Mucosa of gallbladder (tissue), 1 donor: ENCODE data around the gene UPK3A. TPM values are rescaled to one million over a fixed set of nuclear protein-coding genes. Genes with fewer than 3 reads are reported as not detected.
"Not testable (repeated sequence)": the region's sequence is repeated elsewhere in the genome, so short reads cannot be mapped to it uniquely, and the experiment has no call there.

Experiments
- DNase-seq: peaks from one replicate; pipeline ENCODE4 v3.0.0-alpha.2; 2020; ENCODE audit warnings: low spot score
- total RNA-seq: library from RNA; stranded (reverse); gene quantifications from one replicate; pipeline ENCODE4 v1.2.1, GENCODE V29; 2021
- donor health status: DM: no; HTN: no; CAD: no.

The UPK3A gene
- total RNA-seq, 1 donor from 2014 or later, result 0.40 TPM

DNA sequence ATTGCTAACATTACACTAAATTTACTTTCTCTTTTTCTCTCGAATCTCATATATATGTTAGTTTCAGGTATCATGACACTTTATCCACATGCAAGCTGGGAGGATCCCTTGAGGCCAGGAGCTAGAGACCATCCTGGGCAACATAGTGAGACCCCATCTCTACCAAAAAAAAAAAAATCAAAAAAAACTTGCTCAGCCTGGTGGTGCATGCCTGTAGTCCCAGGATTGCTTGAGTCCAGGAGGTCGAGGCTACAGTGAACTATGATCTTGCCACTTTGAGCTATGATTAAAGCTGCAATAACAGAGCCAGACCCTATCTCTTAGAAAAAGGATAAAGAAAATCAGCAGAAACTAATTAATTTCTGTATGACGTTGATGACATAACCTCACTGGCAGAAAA lies 3.7 kb upstream of the UPK3A start:
- no peak for DNase-seq

DNA sequence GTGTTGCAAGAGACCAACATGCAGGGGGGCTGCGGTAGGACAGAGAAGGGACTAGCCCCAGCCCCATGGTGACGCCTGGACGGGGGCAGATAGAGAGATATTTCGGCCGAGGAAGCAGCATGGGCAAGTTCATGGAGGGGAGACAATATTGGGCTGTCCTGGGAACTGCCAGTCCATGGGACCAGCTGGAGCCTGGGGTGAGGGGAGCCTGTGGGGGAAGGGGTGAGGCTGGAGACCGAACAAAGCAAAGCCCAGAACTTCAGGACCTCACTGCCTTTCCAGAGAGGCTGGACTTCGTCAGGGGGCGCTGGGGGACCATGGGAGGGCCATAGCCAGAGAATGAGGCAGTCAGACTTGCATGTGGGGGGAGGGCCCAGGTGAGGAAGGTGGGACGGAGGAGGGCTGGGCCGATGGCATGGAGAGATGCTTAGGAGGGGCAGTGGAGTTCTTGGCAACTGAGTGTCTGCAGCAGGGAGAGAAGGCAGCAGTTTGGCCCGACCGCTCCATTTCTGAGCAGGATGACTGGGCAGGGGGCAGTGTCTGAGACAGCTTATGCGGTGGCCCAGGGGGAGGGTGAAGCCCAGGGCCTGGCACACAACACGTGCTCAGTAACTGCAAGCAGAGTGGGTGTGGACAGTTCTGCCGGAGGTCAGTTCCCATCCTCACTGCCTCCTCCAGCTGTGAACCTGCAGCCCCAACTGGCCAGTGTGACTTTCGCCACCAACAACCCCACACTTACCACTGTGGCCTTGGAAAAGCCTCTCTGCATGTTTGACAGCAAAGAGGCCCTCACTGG lies 712 bp downstream of the UPK3A start:
- DNase-seq, result no peak

DNA sequence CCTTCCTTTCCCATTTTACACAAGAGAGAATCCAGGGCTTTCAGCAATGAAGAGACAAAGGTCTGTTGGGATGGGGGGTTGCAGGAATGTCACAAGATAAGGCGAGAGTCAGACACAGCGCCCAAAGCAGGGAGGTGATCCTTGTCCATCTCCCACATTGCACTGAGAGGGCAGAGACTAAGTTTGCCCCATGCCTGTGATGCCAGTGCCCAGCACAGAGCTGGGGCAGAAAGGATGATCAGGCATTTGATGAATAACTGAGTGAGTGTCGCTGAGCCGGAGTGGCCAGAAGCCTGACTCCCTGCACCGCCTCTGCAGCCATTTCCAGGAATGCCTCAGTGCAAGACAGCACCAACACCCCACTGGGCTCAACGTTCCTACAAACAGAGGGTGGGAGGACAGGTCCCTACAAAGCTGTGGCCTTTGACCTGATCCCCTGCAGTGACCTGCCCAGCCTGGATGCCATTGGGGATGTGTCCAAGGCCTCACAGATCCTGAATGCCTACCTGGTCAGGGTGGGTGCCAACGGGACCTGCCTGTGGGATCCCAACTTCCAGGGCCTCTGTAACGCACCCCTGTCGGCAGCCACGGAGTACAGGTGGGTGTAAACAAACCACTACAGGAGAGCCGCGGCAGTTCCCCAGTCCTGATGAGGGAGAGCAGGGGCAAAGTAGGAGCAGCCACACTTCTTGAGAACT lies 2.3 kb downstream of the UPK3A start:
- no peak for DNase-seq

DNA sequence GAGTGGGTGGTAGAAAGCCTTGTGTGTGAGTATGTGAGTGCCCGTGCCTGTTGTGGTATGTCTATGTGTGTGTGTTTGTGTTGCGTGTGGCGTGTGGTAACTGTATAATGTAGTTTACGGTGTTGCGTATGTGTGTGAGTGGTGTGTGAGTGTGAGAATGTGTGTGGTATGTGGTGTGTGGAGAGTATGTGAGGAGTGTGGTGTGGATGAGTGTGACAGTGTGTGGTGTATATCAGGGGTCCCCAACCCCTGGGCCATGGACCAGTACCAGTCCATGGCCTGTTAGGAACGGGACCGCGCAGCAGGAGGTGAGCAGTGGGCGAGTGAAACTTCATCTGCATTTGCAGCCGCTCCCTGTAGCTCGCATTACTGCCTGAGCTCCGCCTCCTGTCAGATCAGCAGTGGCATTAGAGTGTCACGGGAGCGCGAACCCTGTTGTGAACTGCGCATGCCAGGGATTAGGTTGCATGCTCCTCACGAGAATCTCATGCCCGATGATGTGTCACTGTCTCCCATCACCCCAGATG lies 5.7 kb downstream of the UPK3A start:
- DNase-seq, result peak; percentile 43

DNA sequence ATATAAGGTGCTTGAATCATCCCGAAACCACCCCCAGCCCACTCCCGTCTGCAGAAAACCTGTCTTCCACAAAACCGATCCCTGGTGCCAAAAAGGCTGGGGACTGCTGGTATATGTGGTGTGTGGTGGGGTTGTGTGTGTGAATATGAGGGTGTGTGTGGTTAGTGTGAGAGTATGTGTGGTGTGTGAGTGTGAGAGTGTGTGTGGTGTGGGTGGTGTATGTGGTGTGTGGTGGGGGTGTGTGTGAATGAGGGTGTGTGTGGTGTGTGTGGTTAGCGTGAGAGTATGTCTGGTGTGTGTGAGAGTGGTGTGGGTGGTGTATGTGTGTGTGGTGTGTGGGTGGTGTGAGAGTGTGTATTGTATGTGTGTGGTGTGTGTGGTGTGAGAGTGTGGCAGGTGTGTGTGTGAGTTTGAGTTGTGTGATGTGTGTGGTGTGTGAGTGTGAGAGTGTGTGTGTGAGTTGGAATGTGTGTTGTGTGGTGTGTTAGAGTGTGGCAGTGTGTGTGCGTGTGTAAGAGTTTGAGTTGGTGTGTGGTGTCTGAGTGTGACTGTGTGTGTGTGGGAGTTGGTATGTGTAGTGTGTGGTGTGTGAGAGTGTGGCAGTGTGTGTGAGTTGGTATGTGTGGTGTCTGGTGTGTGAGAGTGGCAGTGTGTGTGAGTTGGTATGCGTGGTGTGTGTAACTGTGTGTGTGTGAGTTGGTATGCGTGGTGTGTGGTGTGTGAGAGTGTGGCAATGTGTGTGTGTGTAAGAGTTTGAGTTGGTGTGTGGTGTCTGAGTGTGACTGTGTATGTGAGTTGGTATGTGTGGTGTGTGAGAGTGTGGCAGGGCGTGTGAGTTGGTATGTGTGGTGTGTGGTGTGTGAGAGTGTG lies 6.5 kb downstream of the UPK3A start:
- no peak for DNase-seq

DNA sequence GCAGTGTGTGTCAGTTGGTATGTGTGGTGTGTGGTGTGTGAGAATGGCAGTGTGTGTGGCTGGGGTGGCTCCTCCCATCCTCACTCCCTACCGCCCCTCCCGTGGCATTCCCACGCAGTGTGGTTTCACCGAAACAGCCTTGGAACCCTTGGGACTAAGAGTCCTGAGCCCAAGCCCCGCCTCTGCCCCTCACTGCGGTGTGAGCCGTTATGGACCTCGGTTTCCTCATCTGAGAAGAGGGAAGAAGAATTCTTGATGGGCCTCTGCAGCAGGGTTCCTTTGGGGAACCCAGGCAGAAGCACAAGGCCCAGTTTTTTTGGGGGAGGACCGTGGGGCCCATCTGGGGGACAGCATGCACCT lies 7.2 kb downstream of the UPK3A start:
- DNase-seq, result no peak

DNA sequence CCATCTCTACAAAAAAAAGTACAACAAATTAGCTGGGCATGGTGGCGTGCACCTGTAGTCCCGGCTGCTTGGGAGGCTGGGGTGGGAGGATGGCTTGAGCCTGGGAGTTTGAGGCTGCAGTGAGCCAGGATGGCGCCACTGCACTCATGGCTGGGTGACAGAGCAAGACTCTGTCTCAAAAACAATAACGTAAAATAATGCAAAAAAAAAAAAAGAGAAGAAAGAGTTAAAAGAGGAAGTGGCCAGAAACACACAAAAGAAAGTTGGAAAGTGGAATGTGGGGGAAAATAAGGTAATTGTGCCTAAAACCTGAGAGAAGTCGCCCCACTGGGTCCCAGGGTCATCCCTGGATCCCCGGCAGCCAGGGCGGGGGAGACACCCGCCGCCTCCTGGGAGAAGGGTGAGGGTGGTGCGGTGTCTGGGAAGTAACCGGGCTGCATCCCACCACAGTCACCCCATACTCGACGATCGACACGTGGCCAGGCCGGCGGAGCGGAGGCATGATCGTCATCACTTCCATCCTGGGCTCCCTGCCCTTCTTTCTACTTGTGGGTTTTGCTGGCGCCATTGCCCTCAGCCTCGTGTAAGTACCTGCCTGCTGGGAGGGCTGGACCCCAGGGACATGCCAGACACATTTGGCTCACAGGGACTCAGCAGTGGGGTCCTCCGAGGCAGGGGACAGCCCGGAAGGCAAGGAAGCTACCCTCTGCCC lies 8.1 kb downstream of the UPK3A start:
- DNase-seq, result no peak

DNA sequence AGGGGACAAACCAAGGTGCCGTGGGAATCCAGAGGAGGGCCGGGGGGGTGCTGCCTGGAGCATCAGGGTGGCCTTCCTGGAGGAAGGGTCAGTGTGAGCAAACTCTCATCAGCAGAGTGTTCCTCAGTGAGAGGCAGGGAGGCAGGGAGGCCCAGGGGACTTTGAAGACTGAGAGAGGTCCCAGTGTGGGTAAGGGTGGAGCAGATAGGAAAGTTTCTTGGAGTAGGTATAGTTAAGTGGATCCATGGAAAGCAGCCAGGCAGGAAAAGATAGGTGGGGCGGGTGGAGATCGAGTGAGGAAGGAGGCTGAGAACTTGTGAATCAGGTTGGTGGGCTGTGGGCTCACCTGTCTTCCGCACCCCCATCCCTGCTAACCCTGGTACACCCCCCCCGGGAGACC lies 9.3 kb downstream of the UPK3A start:
- DNase-seq, result no peak

DNA sequence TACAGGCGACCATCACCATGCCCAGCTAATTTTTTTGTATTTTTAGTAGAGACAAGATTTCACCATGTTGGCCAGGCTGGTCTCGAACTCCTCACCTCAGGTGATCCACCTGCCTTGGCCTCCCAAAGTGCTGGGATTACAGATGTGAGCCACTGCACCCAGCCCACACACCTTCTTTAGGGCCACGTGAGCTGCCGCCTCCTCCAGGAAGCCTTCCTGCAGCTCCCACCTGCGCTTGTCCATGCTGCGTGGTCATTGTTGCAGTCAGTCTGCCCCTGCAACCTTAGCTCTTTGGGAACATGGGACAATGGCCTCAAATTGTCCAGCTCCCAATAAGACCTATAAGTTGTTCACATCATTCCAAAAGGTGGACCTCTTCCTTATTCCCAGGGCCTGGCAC lies 10.3 kb downstream of the UPK3A start:
- DNase-seq, result not testable (repeated sequence)

DNA sequence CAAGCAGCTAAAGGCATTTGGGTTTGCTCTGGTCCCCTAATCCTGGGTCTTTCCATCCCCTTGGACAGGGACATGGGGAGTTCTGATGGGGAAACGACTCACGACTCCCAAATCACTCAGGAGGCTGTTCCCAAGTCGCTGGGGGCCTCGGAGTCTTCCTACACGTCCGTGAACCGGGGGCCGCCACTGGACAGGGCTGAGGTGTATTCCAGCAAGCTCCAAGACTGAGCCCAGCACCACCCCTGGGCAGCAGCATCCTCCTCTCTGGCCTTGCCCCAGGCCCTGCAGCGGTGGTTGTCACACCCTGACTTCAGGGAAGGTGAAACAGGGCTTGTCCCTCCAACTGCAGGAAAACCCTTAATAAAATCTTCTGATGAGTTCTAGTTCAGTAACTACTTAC lies 10.7 kb downstream of the UPK3A start:
- DNase-seq, result no peak

DNA sequence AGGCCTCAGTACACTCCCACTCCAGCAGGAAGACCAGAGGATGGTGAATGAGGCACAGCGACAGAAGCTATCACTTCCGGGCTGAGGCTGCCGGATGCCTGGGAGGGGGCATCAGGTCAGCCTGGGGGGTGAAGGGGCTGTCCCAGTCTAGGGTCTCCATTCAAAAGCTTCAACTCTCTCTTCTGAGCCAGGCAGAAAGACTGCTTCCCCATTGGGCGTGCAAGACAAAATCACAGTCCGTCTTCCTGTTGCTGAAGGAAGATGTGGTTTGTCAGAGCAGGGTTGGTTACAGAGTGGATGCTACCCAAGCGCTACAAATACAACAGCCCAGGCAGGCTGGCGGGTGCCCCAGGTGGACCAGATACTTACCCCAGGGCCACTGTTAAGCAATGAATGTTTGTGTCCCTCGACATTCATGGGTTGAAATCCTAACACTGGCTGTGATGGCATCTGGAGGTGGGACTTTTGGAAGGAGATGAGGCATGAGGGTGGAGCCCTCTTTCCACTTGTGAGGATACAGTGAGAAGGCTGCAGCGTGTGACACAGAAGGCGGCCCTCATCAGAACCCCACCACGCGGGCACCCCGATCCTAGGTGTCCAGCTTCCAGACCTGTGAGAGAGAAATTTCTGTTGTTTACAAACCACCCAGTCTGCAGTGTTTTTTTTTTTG lies 12.0 kb downstream of the UPK3A start:
- no peak for DNase-seq

DNA sequence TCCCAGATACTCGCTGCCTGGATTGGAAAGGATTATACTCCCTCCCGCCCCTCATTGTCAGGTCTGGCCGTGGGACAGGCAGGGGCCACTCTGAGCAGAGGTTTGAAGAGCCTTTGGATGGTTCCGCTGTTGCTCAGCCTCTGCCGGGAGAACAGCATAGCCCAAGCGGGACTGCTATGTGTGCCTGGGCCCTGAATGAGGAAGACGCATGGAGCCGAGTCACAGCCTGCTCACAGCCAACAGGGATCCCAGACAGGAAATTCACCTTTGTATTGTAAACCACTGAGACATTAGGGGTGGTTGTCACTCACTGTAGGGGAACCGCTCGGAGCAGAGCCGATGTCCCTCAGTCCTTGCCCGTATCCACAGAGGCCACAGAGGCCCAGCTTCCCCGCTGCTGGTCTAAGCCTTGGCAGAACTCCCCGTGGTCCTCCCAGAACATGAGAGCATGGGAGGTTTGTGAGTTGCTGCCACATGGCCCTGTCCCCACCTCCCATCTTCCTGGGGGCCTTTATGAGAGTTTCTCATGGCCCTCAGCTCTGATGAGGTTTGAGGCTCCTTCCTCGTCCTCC lies 14.3 kb downstream of the UPK3A start:
- no peak for DNase-seq

DNA sequence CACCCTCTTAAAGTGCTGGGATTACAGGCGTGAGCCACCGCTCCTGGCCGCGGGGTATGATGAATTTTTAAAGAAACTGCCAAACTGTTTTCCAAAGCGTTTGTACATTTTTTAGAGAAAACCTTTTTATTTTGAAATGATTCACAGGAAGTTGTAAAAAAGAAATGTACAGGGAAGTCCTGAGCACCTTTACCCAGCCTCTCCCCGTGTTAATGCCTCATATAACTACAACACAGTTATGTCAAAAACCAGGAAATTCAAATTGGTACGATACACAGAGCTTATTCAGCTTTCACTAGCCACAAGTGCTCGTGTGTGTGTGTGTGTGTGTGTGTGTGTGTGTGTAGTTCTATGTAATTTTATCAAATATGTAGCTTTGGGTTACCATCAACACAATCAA lies 18.0 kb downstream of the UPK3A start:
- no peak for DNase-seq

DNA sequence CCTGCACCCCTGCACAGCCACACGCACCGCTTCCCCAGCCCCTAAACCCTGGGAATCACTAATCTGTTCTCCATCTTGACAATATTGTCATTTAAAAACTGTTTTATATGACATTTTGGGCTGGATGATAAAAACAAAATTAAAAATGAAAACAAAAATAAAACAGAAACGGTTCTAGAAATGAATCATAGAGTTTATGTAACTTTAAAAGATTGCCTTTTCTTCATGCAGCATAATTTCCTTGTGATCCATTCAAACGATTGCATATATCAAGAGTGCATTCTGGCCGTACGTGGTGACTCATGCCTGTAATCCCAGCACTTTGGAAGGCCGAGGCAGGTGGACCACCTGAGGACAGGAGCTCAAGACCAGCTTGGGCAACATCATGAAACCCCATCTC lies 18.4 kb downstream of the UPK3A start:
- no peak for DNase-seq

DNA sequence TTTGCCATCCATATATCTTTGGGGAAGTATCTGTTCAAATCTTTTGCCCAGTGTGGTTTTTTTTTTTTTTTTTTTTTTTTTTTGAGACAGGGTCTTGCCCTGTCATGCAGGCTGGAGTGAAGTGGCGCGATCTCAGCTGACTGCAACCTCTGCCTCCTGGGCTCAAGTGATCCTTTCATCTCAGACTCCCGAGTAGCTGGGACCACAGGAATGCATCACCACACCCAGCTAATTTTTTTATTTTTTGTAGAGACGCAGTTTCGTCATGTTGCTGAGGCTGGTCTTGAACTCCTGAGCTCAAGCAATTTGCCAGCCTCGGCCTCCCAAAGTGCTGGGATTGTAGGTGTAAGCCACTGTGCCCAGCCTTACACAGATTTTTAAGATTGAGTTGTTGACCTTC lies 20.2 kb downstream of the UPK3A start:
- DNase-seq, result no peak

DNA sequence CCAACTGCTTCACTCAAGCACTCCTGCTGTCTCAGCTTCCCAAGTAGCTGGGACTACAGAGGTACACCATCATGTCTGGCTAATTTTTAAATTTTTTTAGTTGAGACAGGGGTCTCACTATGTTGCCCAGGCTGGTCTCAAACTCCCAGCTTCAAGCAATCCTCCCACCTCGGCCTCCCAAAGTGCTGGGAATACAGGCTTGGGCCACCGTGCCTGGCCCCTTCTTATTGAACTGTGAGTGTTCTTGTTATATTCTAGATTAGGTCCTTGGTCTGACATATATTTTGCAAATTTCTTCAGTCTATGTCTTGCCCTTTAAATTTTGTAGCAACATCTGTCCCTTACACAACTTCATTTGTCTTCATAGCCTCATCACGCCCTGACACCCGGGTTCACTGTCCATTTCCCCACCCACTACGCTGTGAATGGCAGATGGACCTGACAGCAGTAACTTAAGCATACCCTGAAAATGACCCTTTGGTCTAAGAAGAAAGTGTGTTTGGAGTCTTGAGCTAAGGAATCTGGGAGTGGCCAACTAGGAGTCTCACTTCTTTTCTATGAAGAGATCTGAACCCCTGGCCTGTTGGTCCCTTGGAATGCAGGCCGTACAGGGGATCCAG lies 20.8 kb downstream of the UPK3A start:
- no peak for DNase-seq

DNA sequence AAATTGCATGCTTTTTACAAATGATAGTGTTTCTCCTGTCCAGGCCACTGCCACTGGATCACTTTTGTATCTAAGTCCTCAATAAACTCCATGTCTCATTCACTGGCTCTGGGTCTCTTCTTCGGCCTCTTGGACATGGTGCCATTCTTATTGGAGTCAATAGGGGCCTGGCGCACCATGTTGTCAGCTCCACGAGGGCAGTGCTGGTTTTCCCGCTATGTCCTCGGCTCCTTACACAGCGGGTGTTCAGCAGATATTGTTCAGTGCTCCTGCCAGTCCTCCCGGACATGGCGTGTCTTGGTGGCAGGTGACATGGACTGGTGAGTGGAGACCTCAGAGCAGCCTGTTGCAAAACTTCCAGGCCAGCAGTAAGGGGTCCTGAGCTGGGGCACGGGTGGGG lies 21.4 kb downstream of the UPK3A start:
- no peak for DNase-seq

DNA sequence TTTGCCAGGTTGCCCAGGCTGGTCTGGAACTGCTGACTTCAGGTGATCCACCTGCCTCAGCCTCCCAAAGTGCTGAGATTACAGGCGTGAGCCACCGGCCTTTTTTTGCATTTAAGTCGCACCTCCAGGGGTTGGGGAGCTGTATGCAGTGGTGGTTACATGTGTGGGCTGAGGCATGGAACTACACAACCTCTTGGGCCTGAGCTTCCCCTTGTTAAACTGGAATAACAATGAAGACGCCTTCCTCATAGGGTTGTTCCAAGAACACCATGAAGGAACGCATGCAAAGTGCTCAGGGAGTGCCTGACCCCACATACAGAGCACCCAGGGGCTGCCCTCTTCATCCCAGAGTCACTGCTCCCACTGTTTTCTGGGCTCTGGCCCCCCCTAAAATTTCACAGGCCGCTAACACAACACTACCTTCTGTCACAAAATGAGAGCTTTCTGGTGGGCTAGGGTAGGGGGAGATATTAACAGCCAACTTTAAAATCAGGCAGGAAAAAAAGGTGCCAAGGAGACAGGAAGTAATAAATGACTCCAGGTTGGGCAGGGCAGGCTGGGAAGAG lies 23.7 kb downstream of the UPK3A start:
- no peak for DNase-seq

DNA sequence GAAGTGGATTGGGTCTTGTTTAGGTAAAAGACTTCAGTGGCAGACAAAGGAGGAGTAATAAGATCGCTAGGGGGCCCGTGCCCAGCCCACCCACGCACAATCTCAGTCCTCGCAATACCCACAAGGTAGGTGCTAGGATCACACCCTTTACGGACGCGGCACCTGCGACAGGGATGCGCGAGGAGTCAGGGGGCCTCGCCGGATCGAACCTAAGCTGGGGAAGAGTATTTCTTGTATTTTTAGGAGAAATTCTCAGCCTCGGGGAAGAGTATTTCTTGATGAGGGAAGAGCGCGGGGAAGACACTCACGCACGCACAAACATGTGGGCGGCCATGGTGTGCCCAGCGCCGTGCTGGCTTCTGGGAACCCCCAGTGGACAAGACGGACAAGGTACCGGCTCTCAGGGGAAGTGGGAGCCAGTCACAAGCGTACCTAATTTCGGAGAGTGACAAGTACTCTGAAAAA lies 24.2 kb downstream of the UPK3A start:
- no peak for DNase-seq
